Stimulated activated effector memory CD8-positive, alpha-beta T cell treated with anti-CD3 and anti-CD28 coated beads, Interleukin-12 subunit alpha, Interleukin-12 subunit beta, amount 100 ng/mL, for 72 hours (primary cell): Measurements from ENCODE around the gene SLC16A9.

Experiments
- ATAC-seq: fragments of 150-1000 bp; cut with Tn5 transposase; 2 replicates; pipeline ENCODE4 v1.10.0; 2021
- DNase-seq, 2 donors: peaks; one replicate each; pipeline ENCODE4 v3.0.0; 2021 to 2022; ENCODE audit warnings: low spot score in 2 of 2
- H3K27ac Mint-ChIP-seq: one replicate; pipeline ENCODE4 v1.8.0; 2022; ENCODE audit warnings: mild to moderate bottlenecking, mixed read lengths
- H3K36me3 Mint-ChIP-seq: one replicate; pipeline ENCODE4 v1.8.0; 2022; ENCODE audit warnings: mild to moderate bottlenecking, mixed read lengths
- H3K4me1 Mint-ChIP-seq: one replicate; pipeline ENCODE4 v1.8.0; 2022; ENCODE audit warnings: mixed read lengths
- H3K4me3 Mint-ChIP-seq: one replicate; pipeline ENCODE4 v1.8.0; 2022; ENCODE audit warnings: mild to moderate bottlenecking, mixed read lengths
- H3K9me3 Mint-ChIP-seq: one replicate; pipeline ENCODE4 v1.8.0; 2022; ENCODE audit warnings: mixed read lengths

SLC16A9 gene

GRCh38 chr10:59617996-59618395 is 91.7 kb downstream of the SLC16A9 start:
- H3K27ac Mint-ChIP-seq = no peak overlapping the region
- no peak for DNase-seq

GRCh38 chr10:59611048-59611447 is 98.6 kb downstream of the SLC16A9 start:
- DNase-seq = no peak
- H3K4me3 Mint-ChIP-seq = no peak overlapping the region
- no peaks in the 10 kb centered on the region for H3K4me1 Mint-ChIP-seq
- no peaks in the 10 kb centered on the region for H3K36me3 Mint-ChIP-seq
- H3K27ac Mint-ChIP-seq = no peak overlapping the region
- no peak for ATAC-seq
- no peaks in the 10 kb centered on the region for H3K9me3 Mint-ChIP-seq

More at GRCh38 chr10:59617996-59618395, 91.7 kb downstream of the SLC16A9 start:
- Mint-ChIP-seq H3K9me3 (no peaks in the 10 kb centered on the region), H3K36me3 (no peaks in the 10 kb centered on the region), H3K4me1 (no peaks in the 10 kb centered on the region), H3K4me3 (no peak overlapping the region)
- ATAC-seq = no peak

GRCh38 chr10:59607970-59608369 is 101.7 kb downstream of the SLC16A9 start:
- no peaks in the 10 kb centered on the region for H3K9me3 Mint-ChIP-seq
- H3K4me1 Mint-ChIP-seq = no peaks in the 10 kb centered on the region
- no peaks in the 10 kb centered on the region for H3K36me3 Mint-ChIP-seq
- DNase-seq = no peak
- H3K27ac Mint-ChIP-seq = no peak overlapping the region
- H3K4me3 Mint-ChIP-seq = no peak overlapping the region
- ATAC-seq = no peak

GRCh38 chr10:59606551-59606961 is 103.1 kb downstream of the SLC16A9 start:
- ATAC-seq (no peak), DNase-seq (no peak)
- Mint-ChIP-seq H3K4me3 (no peak overlapping the region), H3K4me1 (no peaks in the 10 kb centered on the region), H3K36me3 (no peaks in the 10 kb centered on the region), H3K9me3 (no peaks in the 10 kb centered on the region), H3K27ac (no peak overlapping the region)

- DNase-seq (no peak), ATAC-seq (no peak)
- Mint-ChIP-seq H3K27ac (no peak overlapping the region), H3K4me3 (no peak overlapping the region), H3K4me1 (no peaks in the 10 kb centered on the region), H3K9me3 (no peaks in the 10 kb centered on the region), H3K36me3 (no peaks in the 10 kb centered on the region)
These were observed 107.7 kb downstream of the SLC16A9 start for GRCh38 chr10:59601985-59602384.
